IMR-90 (cell line): Measurements from ENCODE around the gene ZFP42. TPM values are rescaled to one million over a fixed set of nuclear protein-coding genes. Genes with fewer than 3 reads are reported as not detected.

Experiments used
- ATAC-seq: fragments of 200-7000 bp; cut with Tn5 transposase; 2 replicates; pipeline ENCODE4 v1.9.1; 2020; ENCODE audit warnings: low read depth, mild to moderate bottlenecking, moderate library complexity
- BruUV-seq: library from RNA; stranded (reverse); fragments of 400-500 nt; replicated peaks from 2 replicates; lab custom pipeline; 2021; lab: Mats Ljungman, UMichigan
- CTCF ChIA-PET: fragments of 300-600 bp; formaldehyde crosslinking; extraction: SDS; loops from one replicate; lab custom pipeline; 2021; ENCODE audit warnings: antibody characterized with exemption; lab: Yijun Ruan, JAX
- POLR2A ChIA-PET: fragments of 300-600 bp; sonication (Branson Sonifier 250); formaldehyde crosslinking; loops from one replicate; lab custom pipeline; 2022; ENCODE audit warnings: antibody characterized with exemption; ENCODE audit not compliant: unreplicated experiment; lab: Charles Lee
- DNase-seq: peaks from one replicate; pipeline ENCODE4 v3.0.0; 2013
- H2AFZ ChIP-seq: replicated peaks from 2 replicates; pipeline ENCODE3; 2013; ENCODE audit warnings: low read length, mild to moderate bottlenecking; ENCODE audit not compliant: poor library complexity
- H2AK5ac ChIP-seq: 2 replicates; pipeline ENCODE4 v1.6.1; 2013; ENCODE audit warnings: low read depth, low read length, inconsistent platforms
- H2AK9ac ChIP-seq: replicated peaks from 2 replicates; pipeline ENCODE3; 2013; ENCODE audit warnings: mild to moderate bottlenecking, low read depth, low read length, moderate library complexity; ENCODE audit not compliant: poor library complexity
- H2BK120ac ChIP-seq: 2 replicates; pipeline ENCODE4 v1.6.1; 2013; ENCODE audit warnings: low read depth, low read length, inconsistent platforms
- H2BK15ac ChIP-seq: 3 replicates; pipeline ENCODE4 v1.6.1; 2013; ENCODE audit warnings: low read depth, low read length, inconsistent platforms
- H2BK20ac ChIP-seq: 2 replicates; pipeline ENCODE4 v1.6.1; 2013; ENCODE audit warnings: low read depth, mild to moderate bottlenecking, inconsistent platforms, low read length, moderate library complexity
- H2BK5ac ChIP-seq: 2 replicates; pipeline ENCODE4 v1.6.1; 2013; ENCODE audit warnings: mild to moderate bottlenecking, low read depth, low read length, inconsistent platforms; ENCODE audit not compliant: poor library complexity, severe bottlenecking
- H3K14ac ChIP-seq: replicated peaks from 2 replicates; pipeline ENCODE4 v1.6.1; 2013; ENCODE audit warnings: low read depth, low read length, inconsistent platforms
- H3K18ac ChIP-seq: 2 replicates; pipeline ENCODE4 v1.6.1; 2013; ENCODE audit warnings: low read depth, low read length, control low read depth
- H3K23ac ChIP-seq: 2 replicates; pipeline ENCODE4 v1.6.1; 2013; ENCODE audit warnings: low read depth, low read length, inconsistent platforms
- H3K27ac ChIP-seq: 2 replicates; pipeline ENCODE4 v1.5.1; 2013; ENCODE audit warnings: mild to moderate bottlenecking, control low read depth, low read length; ENCODE audit not compliant: insufficient read depth
- H3K27me3 ChIP-seq: 2 replicates; pipeline ENCODE4 v1.6.1; 2013; ENCODE audit warnings: low read length; ENCODE audit not compliant: control insufficient read depth, insufficient read depth
- H3K36me3 ChIP-seq: 2 replicates; pipeline ENCODE4 v1.6.1; 2013; ENCODE audit warnings: low read length, mixed read lengths; ENCODE audit not compliant: control insufficient read depth, insufficient read depth
- H3K4ac ChIP-seq: 2 replicates; pipeline ENCODE4 v1.6.1; 2013; ENCODE audit warnings: low read depth, low read length, inconsistent platforms
- H3K4me1 ChIP-seq: 2 replicates; pipeline ENCODE4 v1.6.1; 2013; ENCODE audit warnings: low read length, mixed read lengths; ENCODE audit not compliant: control insufficient read depth, insufficient read depth
- H3K4me2 ChIP-seq: 2 replicates; pipeline ENCODE4 v1.6.1; 2013; ENCODE audit warnings: low read depth, mild to moderate bottlenecking, control low read depth, low read length, moderate library complexity
- H3K4me3 ChIP-seq: 2 replicates; pipeline ENCODE4 v1.5.1; 2013; ENCODE audit warnings: low read depth, mild to moderate bottlenecking, control low read depth, low read length, moderate library complexity; ENCODE audit not compliant: insufficient read depth
- H3K56ac ChIP-seq: 2 replicates; pipeline ENCODE4 v1.6.1; 2013; ENCODE audit warnings: low read length, inconsistent platforms; ENCODE audit not compliant: insufficient read depth; ENCODE audit errors: extremely low read depth
- H3K79me1 ChIP-seq, 2 experiments: 2 replicates each; pipeline ENCODE4 v1.6.1; 2013; ENCODE audit warnings: low read length in 2 of 2, inconsistent platforms in 1 of 2, low read depth in 1 of 2
- H3K9ac ChIP-seq: 2 replicates; pipeline ENCODE4 v1.6.1; 2013; ENCODE audit warnings: low read depth, low read length, control low read depth
- H3K9me1 ChIP-seq: 2 replicates; pipeline ENCODE4 v1.6.1; 2013; ENCODE audit warnings: low read length, inconsistent platforms; ENCODE audit not compliant: insufficient read depth
- H3K9me3 ChIP-seq: 2 replicates; pipeline ENCODE4 v1.6.1; 2013; ENCODE audit warnings: low read length; ENCODE audit not compliant: control insufficient read depth, insufficient read depth
- H4K20me1 ChIP-seq: 2 replicates; pipeline ENCODE4 v1.6.1; 2013; ENCODE audit warnings: low read length, inconsistent platforms; ENCODE audit not compliant: insufficient read depth
- H4K5ac ChIP-seq: 2 replicates; pipeline ENCODE4 v1.6.1; 2013; ENCODE audit warnings: mild to moderate bottlenecking, low read depth, low read length, control low read depth
- H4K8ac ChIP-seq, 2 experiments: 2 replicates each; pipeline ENCODE4 v1.6.1; 2013; ENCODE audit warnings: low read depth in 2 of 2, low read length in 2 of 2, control low read depth in 1 of 2, inconsistent platforms in 1 of 2
- H4K91ac ChIP-seq: 2 replicates; pipeline ENCODE4 v1.6.1; 2013; ENCODE audit warnings: low read depth, low read length, inconsistent platforms; ENCODE audit not compliant: insufficient read depth
- BHLHE40 ChIP-seq: fragments of 150-350 bp; IDR thresholded peaks from 2 replicates; pipeline ENCODE4 v1.6.1; 2016; ENCODE audit warnings: mild to moderate bottlenecking, low read depth, low read length
- CEBPB ChIP-seq: IDR thresholded peaks from 2 replicates; pipeline ENCODE4 v1.6.1; 2012; ENCODE audit warnings: low read depth, low read length, improper control_type of control experiment
- CHD1 ChIP-seq: IDR thresholded peaks from 2 replicates; pipeline ENCODE4 v1.6.1; 2012; ENCODE audit warnings: low read depth, low read length, improper control_type of control experiment
- FOS ChIP-seq: fragments of 150-350 bp; IDR thresholded peaks from 2 replicates; pipeline ENCODE4 v1.6.1; 2016; ENCODE audit warnings: low read depth, low read length
- MAFK ChIP-seq: IDR thresholded peaks from 2 replicates; pipeline ENCODE4 v1.6.1; 2012; ENCODE audit warnings: low read depth, low read length, improper control_type of control experiment
- MAZ ChIP-seq: IDR thresholded peaks from 2 replicates; pipeline ENCODE4 v1.6.1; 2012; ENCODE audit warnings: low read depth, mild to moderate bottlenecking, low read length, improper control_type of control experiment, moderate library complexity, borderline replicate concordance
- MXI1 ChIP-seq: IDR thresholded peaks from 2 replicates; pipeline ENCODE4 v1.6.1; 2012; ENCODE audit warnings: low read depth, mild to moderate bottlenecking, low read length, moderate library complexity, borderline replicate concordance
- NFE2L2 ChIP-seq: fragments of 150-350 bp; IDR thresholded peaks from 2 replicates; pipeline ENCODE4 v1.6.1; 2016; ENCODE audit warnings: low read depth, mild to moderate bottlenecking, low read length
- RAD21 ChIP-seq: IDR thresholded peaks from 2 replicates; pipeline ENCODE4 v1.6.1; 2012; ENCODE audit warnings: low read length, improper control_type of control experiment
- RFX5 ChIP-seq: IDR thresholded peaks from 2 replicates; pipeline ENCODE4 v1.8.0; 2012; ENCODE audit warnings: low read depth, mild to moderate bottlenecking, low read length, moderate library complexity
- SMC3 ChIP-seq: fragments of 150-350 bp; IDR thresholded peaks from 2 replicates; pipeline ENCODE4 v1.6.1; 2016; ENCODE audit warnings: low read depth, mild to moderate bottlenecking, antibody characterized with exemption, low read length, moderate library complexity
- WGBS, 2 experiments: methylation state at CpG; one replicate each; pipeline versions ENCODE4 v1.1.5 to v1.1.7; 2013; ENCODE audit warnings: missing lambda C conversion rate in 2 of 2; ENCODE audit not compliant: insufficient read length in 1 of 2; ENCODE audit errors: extremely low coverage in 2 of 2; 5-methylcytosine and 5-hydroxymethylcytosine counted together
- dilution Hi-C: fragments of 300-500 bp; cut with HindIII; formaldehyde crosslinking; loops from one replicate; pipeline ENCODE4 v1.14.3; 2018; ENCODE audit warnings: low sequenced_read_pairs; ENCODE audit not compliant: unreplicated experiment
- in situ Hi-C: fragments of 300-500 bp; cut with MboI; formaldehyde crosslinking; loops from 3 replicates; pipeline ENCODE4 v1.14.3; 2019; ENCODE audit warnings: low sequenced_read_pairs, inconsistent platforms, mixed read lengths
- intact Hi-C: fragments of 100-400 bp; cut with micrococcal nuclease; formaldehyde crosslinking; loops from 2 replicates; pipeline ENCODE4 v1.10.0; 2022
- polyA plus RNA-seq, 3 experiments: library from polyadenylated mRNA; depleted of rRNA; stranded (reverse); fragments of >200 nt; gene quantifications; 2 replicates each; pipeline ENCODE4 v1.2.3, GENCODE V29; 2012; ENCODE audit warnings: low replicate concordance in 1 of 3
- total RNA-seq: library from RNA; depleted of rRNA; stranded (reverse); fragments of >200 nt; gene quantifications from 2 replicates; pipeline ENCODE4 v1.2.3, GENCODE V29; 2012
- TF ChIP-seq, protein P1 (sequence below): conservative IDR thresholded peaks from 2 replicates; pipeline ENCODE4 v1.5.1; 2012; ENCODE audit warnings: mild to moderate bottlenecking, low read depth, low read length, improper control_type of control experiment
- TF ChIP-seq, protein P2 (sequence below): fragments of 150-350 bp; IDR thresholded peaks from 2 replicates; pipeline ENCODE4 v1.6.1; 2016; ENCODE audit warnings: low read depth, mild to moderate bottlenecking, low read length, moderate library complexity, borderline replicate concordance

The ZFP42 gene
- total and polyA plus RNA-seq, 2 of the 4 experiments (the other 2 are of a cell fraction) = not detected

DNA sequence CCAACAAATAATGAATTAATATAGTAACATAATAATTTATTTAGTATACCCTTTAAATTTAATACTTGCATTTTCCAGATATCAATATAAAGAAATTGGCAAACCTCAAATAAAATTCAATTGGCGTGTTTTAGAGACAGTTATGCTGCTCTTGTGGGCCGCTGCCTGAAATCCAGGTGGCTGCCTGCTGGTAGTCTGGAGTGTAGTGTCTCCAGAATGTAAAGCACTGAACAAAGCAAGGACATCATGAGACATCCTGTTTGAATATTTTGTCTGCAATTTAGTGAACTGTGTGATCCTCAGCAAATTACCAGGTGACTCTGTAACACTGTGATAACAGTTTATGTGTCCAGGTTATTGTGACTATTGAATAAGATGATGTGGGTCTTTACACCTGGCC is 29.9 kb downstream of the ZFP42 start:
- Histone ChIP-seq H2BK5ac (no peak overlapping the region), H3K14ac (no peak overlapping the region), H4K8ac (no peak overlapping the region), H3K4me3 (no peak overlapping the region), H3K36me3 (no peaks in the 10 kb centered on the region), H3K9ac (no peak overlapping the region), H3K27ac (no peak overlapping the region), H3K56ac (no peak overlapping the region), H3K79me1 (no peaks in the 10 kb centered on the region), H2BK120ac (no peak overlapping the region), H2BK15ac (no peak overlapping the region), H4K91ac (no peak overlapping the region), H3K4me1 (no peaks in the 10 kb centered on the region), H3K27me3 (no peaks in the 10 kb centered on the region), H3K4ac (no peak overlapping the region), H3K23ac (no peak overlapping the region), H4K20me1 (no peaks in the 10 kb centered on the region), H2AFZ (no peak overlapping the region), H3K9me3 (no peaks in the 10 kb centered on the region), H3K9me1 (0 out of 2 replicates have a peak, but pooled peaks cover 5% of the 10 kb centered on the region), H3K18ac (no peak overlapping the region), H4K5ac (no peak overlapping the region), H3K4me2 (no peak overlapping the region), H2AK5ac (no peak overlapping the region), H2BK20ac (no peak overlapping the region), H2AK9ac (no peak overlapping the region)
- TF ChIP-seq MAFK = no peak
- TF ChIP-seq CHD1 = no peak
- no peak for TF ChIP-seq RFX5
- TF ChIP-seq, protein P1, sequence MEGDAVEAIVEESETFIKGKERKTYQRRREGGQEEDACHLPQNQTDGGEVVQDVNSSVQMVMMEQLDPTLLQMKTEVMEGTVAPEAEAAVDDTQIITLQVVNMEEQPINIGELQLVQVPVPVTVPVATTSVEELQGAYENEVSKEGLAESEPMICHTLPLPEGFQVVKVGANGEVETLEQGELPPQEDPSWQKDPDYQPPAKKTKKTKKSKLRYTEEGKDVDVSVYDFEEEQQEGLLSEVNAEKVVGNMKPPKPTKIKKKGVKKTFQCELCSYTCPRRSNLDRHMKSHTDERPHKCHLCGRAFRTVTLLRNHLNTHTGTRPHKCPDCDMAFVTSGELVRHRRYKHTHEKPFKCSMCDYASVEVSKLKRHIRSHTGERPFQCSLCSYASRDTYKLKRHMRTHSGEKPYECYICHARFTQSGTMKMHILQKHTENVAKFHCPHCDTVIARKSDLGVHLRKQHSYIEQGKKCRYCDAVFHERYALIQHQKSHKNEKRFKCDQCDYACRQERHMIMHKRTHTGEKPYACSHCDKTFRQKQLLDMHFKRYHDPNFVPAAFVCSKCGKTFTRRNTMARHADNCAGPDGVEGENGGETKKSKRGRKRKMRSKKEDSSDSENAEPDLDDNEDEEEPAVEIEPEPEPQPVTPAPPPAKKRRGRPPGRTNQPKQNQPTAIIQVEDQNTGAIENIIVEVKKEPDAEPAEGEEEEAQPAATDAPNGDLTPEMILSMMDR = no peak
- TF ChIP-seq SMC3 = no peak
- no peak for TF ChIP-seq MAZ
- no peak for TF ChIP-seq RAD21
- no peak for TF ChIP-seq FOS
- TF ChIP-seq NFE2L2 = no peak
- no peak for TF ChIP-seq BHLHE40
- TF ChIP-seq CEBPB = no peak
- TF ChIP-seq, protein P2, sequence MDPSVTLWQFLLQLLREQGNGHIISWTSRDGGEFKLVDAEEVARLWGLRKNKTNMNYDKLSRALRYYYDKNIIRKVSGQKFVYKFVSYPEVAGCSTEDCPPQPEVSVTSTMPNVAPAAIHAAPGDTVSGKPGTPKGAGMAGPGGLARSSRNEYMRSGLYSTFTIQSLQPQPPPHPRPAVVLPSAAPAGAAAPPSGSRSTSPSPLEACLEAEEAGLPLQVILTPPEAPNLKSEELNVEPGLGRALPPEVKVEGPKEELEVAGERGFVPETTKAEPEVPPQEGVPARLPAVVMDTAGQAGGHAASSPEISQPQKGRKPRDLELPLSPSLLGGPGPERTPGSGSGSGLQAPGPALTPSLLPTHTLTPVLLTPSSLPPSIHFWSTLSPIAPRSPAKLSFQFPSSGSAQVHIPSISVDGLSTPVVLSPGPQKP = no peak
- TF ChIP-seq MXI1 = no peak
- ChIA-PET CTCF (no interaction called here), POLR2A (no interaction called here)
- intact Hi-C loops (no loop called here), in situ Hi-C loops (no loop called here), dilution Hi-C loops (no loop called here)
- DNase-seq = no peak
- BruUV-seq = no TSS peak
- WGBS, 2 experiments = 100% methylated on average over 1 of the region's 2 CpGs; no CpG with 5 or more reads in 1 of the 2 experiments
- no peak for ATAC-seq
